Astrocyte (in vitro differentiated cells and primary cell): ENCODE data around the gene PTGIS. TPM values are rescaled to one million over a fixed set of nuclear protein-coding genes. Genes with fewer than 3 reads are reported as not detected.

ENCODE experiments used
- DNase-seq: peaks from one replicate; pipeline ENCODE4 v3.0.0-alpha.2; 2010; ENCODE audit warnings: low read depth
- FAIRE-seq: peaks from 2 replicates; lab custom pipeline; 2011; peaks lifted over from hg19 to GRCh38; lab: Jason Lieb, UNC
- H2AFZ ChIP-seq: 2 replicates; pipeline ENCODE4 v1.6.0; 2012; ENCODE audit warnings: low read depth, low read length, inconsistent platforms
- H3K27ac ChIP-seq: 2 replicates; pipeline ENCODE4 v1.5.1; 2011; ENCODE audit warnings: low read depth, low read length, inconsistent platforms
- H3K27me3 ChIP-seq: 2 replicates; pipeline ENCODE4 v1.6.0; 2011; ENCODE audit warnings: low read length, inconsistent platforms; ENCODE audit not compliant: insufficient read depth
- H3K36me3 ChIP-seq: 2 replicates; pipeline ENCODE4 v1.5.1; 2011; ENCODE audit warnings: low read length, inconsistent platforms; ENCODE audit not compliant: insufficient read depth
- H3K4me1 ChIP-seq: 2 replicates; pipeline ENCODE4 v1.5.1; 2011; ENCODE audit warnings: low read length, inconsistent platforms; ENCODE audit not compliant: insufficient read depth
- H3K4me2 ChIP-seq: 2 replicates; pipeline ENCODE4 v1.6.0; 2012; ENCODE audit warnings: low read length, inconsistent platforms
- H3K4me3 ChIP-seq: 2 replicates; pipeline ENCODE4 v1.5.1; 2011; ENCODE audit warnings: low read depth, mild to moderate bottlenecking, low read length, inconsistent platforms; ENCODE audit not compliant: insufficient read depth
- H3K79me2 ChIP-seq: 2 replicates; pipeline ENCODE4 v1.6.0; 2012; ENCODE audit warnings: mild to moderate bottlenecking, low read length, inconsistent platforms; ENCODE audit not compliant: insufficient read depth
- H3K9ac ChIP-seq: 2 replicates; pipeline ENCODE4 v1.6.0; 2012; ENCODE audit warnings: mild to moderate bottlenecking, low read length, inconsistent platforms
- H3K9me3 ChIP-seq: 2 replicates; pipeline ENCODE4 v1.5.1; 2012; ENCODE audit warnings: low read depth, mild to moderate bottlenecking, low read length, inconsistent platforms; ENCODE audit not compliant: insufficient read depth
- H4K20me1 ChIP-seq: 2 replicates; pipeline ENCODE4 v1.6.0; 2012; ENCODE audit warnings: low read length, inconsistent platforms; ENCODE audit not compliant: insufficient read depth
- H3K27ac Mint-ChIP-seq: one replicate; pipeline ENCODE4 v1.8.0; 2021; ENCODE audit warnings: mild to moderate bottlenecking, mixed read lengths; ENCODE audit not compliant: unreplicated experiment
- H3K27me3 Mint-ChIP-seq: one replicate; pipeline ENCODE4 v1.8.0; 2021; ENCODE audit warnings: low read depth, mixed read lengths; ENCODE audit not compliant: unreplicated experiment
- H3K36me3 Mint-ChIP-seq: one replicate; pipeline ENCODE4 v1.8.0; 2021; ENCODE audit warnings: low read depth, mixed read lengths; ENCODE audit not compliant: unreplicated experiment
- H3K4me1 Mint-ChIP-seq: one replicate; pipeline ENCODE4 v1.8.0; 2021; ENCODE audit warnings: low read depth, mixed read lengths; ENCODE audit not compliant: unreplicated experiment
- H3K4me3 Mint-ChIP-seq: one replicate; pipeline ENCODE4 v1.8.0; 2021; ENCODE audit warnings: mild to moderate bottlenecking, moderate library complexity, mixed read lengths; ENCODE audit not compliant: unreplicated experiment
- H3K9me3 Mint-ChIP-seq: one replicate; pipeline ENCODE4 v1.8.0; 2021; ENCODE audit warnings: mild to moderate bottlenecking, mixed read lengths; ENCODE audit not compliant: unreplicated experiment
- CTCF ChIP-seq: IDR thresholded peaks from 2 replicates; pipeline ENCODE4 v1.5.1; 2011; ENCODE audit warnings: low read depth, mild to moderate bottlenecking, inconsistent platforms, low read length, moderate library complexity; ENCODE audit not compliant: insufficient read depth
- EZH2 ChIP-seq: IDR thresholded peaks from 2 replicates; pipeline ENCODE4 v1.6.1; 2012; ENCODE audit warnings: mild to moderate bottlenecking, low read length, inconsistent platforms; ENCODE audit not compliant: insufficient read depth
- total RNA-seq: library from RNA; stranded (reverse); gene quantifications from 2 replicates; pipeline ENCODE4 v1.2.1, GENCODE V29; 2021

The PTGIS gene
- total RNA-seq, 1 donor from 2014 or later, result 1.9 TPM

GRCh38 chr20:49519212-49519712 is 48.7 kb downstream of the PTGIS start:
- Mint-ChIP-seq H3K4me3 (no peak overlapping the region), H3K27ac (no peak overlapping the region), H3K9me3 (peaks cover 3% of the 10 kb centered on the region), H3K27me3 (peaks cover 29% of the 10 kb centered on the region), H3K36me3 (peaks cover 8% of the 10 kb centered on the region), H3K4me1 (no peaks in the 10 kb centered on the region)
- no peaks in the 10 kb centered on the region for H3K9me3 ChIP-seq
- no peaks in the 10 kb centered on the region for H3K79me2 ChIP-seq
- H3K27ac ChIP-seq, result no peak overlapping the region
- H3K9ac ChIP-seq, result no peak overlapping the region
- no peak overlapping the region for H3K4me3 ChIP-seq
- H2AFZ ChIP-seq, result no peak overlapping the region
- H4K20me1 ChIP-seq, result no peaks in the 10 kb centered on the region
- no peak for TF ChIP-seq CTCF
- no peak for TF ChIP-seq EZH2
- H3K36me3 ChIP-seq, result no peaks in the 10 kb centered on the region
- FAIRE-seq, result no peak
- no peak overlapping the region for H3K4me2 ChIP-seq
- no peak for DNase-seq
- H3K4me1 ChIP-seq, result no peaks in the 10 kb centered on the region
- peaks cover 3% of the 10 kb centered on the region for H3K27me3 ChIP-seq

GRCh38 chr20:49518576-49518975 is 49.4 kb downstream of the PTGIS start:
- Histone ChIP-seq H3K4me3 (no peak overlapping the region), H4K20me1 (no peaks in the 10 kb centered on the region), H3K4me2 (no peak overlapping the region), H3K9ac (no peak overlapping the region), H2AFZ (no peak overlapping the region), H3K27ac (no peak overlapping the region), H3K79me2 (no peaks in the 10 kb centered on the region), H3K36me3 (no peaks in the 10 kb centered on the region), H3K9me3 (no peaks in the 10 kb centered on the region), H3K27me3 (peaks cover 3% of the 10 kb centered on the region), H3K4me1 (no peaks in the 10 kb centered on the region)
- Mint-ChIP-seq H3K36me3 (peaks cover 8% of the 10 kb centered on the region), H3K27me3 (peaks cover 34% of the 10 kb centered on the region), H3K9me3 (peaks cover 3% of the 10 kb centered on the region), H3K27ac (no peak overlapping the region), H3K4me1 (no peaks in the 10 kb centered on the region), H3K4me3 (no peak overlapping the region)
- no peak for FAIRE-seq
- DNase-seq, result no peak
- no peak for TF ChIP-seq CTCF
- no peak for TF ChIP-seq EZH2

- H3K27me3 Mint-ChIP-seq, result peaks cover 36% of the 10 kb centered on the region
- no peaks in the 10 kb centered on the region for H3K79me2 ChIP-seq
- no peak overlapping the region for H3K4me3 ChIP-seq
- H3K27me3 ChIP-seq, result peaks cover 3% of the 10 kb centered on the region
- H3K27ac ChIP-seq, result no peak overlapping the region
- H3K36me3 Mint-ChIP-seq, result peaks cover 8% of the 10 kb centered on the region
- DNase-seq, result no peak
- H3K4me1 Mint-ChIP-seq, result no peaks in the 10 kb centered on the region
- no peaks in the 10 kb centered on the region for H3K36me3 ChIP-seq
- H2AFZ ChIP-seq, result no peak overlapping the region
- TF ChIP-seq CTCF (no peak), EZH2 (no peak)
- no peak overlapping the region for H3K4me2 ChIP-seq
- FAIRE-seq, result no peak
- no peak overlapping the region for H3K4me3 Mint-ChIP-seq
- peaks cover 5% of the 10 kb centered on the region for H3K9me3 Mint-ChIP-seq
- H3K9ac ChIP-seq, result no peak overlapping the region
- H3K4me1 ChIP-seq, result no peaks in the 10 kb centered on the region
- H3K9me3 ChIP-seq, result no peaks in the 10 kb centered on the region
- H4K20me1 ChIP-seq, result no peaks in the 10 kb centered on the region
- no peak overlapping the region for H3K27ac Mint-ChIP-seq
Measured at GRCh38 chr20:49517805-49518100, 50.2 kb downstream of the PTGIS start.
